Hematopoietic multipotent progenitor cell treated with erythropoietin and hydrocortisone succinate and interleukin-3 and kit ligand, for 15 days (in vitro differentiated cells): ENCODE measurements around the gene PDZD7.
A peak's percentile ranks its signal among the peaks of the same experiment; 100 is the strongest.

Experiments
- DNase-seq: peaks from one replicate; pipeline ENCODE4 v3.0.0-alpha.2; 2015; ENCODE audit warnings: low spot score

The PDZD7 gene

GRCh38 chr10:101031128-101031795, at the start of gene PDZD7, which contains the start of gene SFXN3:
Gene PDZD7 (minus strand): TSS chr10:101031129. CDS start chr10:101030219, 910 bp downstream.
Gene SFXN3 (plus strand): TSS chr10:101031234. CDS start chr10:101034695, 3,461 bp downstream.
- DNase-seq, result peak; percentile 95

GRCh38 chr10:101079874-101080273, 48.9 kb upstream of the PDZD7 start:
- no peak for DNase-seq

GRCh38 chr10:101076630-101077029, 45.7 kb upstream of the PDZD7 start:
- DNase-seq, result no peak

- DNase-seq, result no peak
Measured at GRCh38 chr10:101075775-101076174, 44.8 kb upstream of the PDZD7 start.

GRCh38 chr10:101073631-101074030, 42.7 kb upstream of the PDZD7 start:
- DNase-seq, result no peak

- no peak for DNase-seq
Measured at GRCh38 chr10:101072923-101073322, 42.0 kb upstream of the PDZD7 start.

GRCh38 chr10:101071885-101072433, 41.0 kb upstream of the PDZD7 start:
- no peak for DNase-seq

- no peak for DNase-seq
Measured at GRCh38 chr10:101071267-101071884, 40.4 kb upstream of the PDZD7 start.

GRCh38 chr10:101070098-101070497, 39.2 kb upstream of the PDZD7 start:
- DNase-seq, result no peak

- DNase-seq, result no peak
Measured at GRCh38 chr10:101069441-101069840, 38.5 kb upstream of the PDZD7 start.

GRCh38 chr10:101067356-101068083, 36.6 kb upstream of the PDZD7 start:
- DNase-seq, result peak; percentile 84

GRCh38 chr10:101066896-101067355, 36.0 kb upstream of the PDZD7 start:
- peak; percentile 7 for DNase-seq

GRCh38 chr10:101066146-101066895, 35.4 kb upstream of the PDZD7 start:
- DNase-seq, result peak; percentile 73

GRCh38 chr10:101065481-101066145, 34.7 kb upstream of the PDZD7 start:
- peak; percentile 18 for DNase-seq

- DNase-seq, result no peak
Measured at GRCh38 chr10:101064415-101065030, 33.6 kb upstream of the PDZD7 start.

GRCh38 chr10:101063548-101064414, 32.9 kb upstream of the PDZD7 start:
- DNase-seq, result peak; percentile 9

GRCh38 chr10:101063050-101063525, 32.2 kb upstream of the PDZD7 start:
- DNase-seq, result peak; percentile 75

- peak; percentile 66 for DNase-seq
Measured at GRCh38 chr10:101062232-101063049, 31.5 kb upstream of the PDZD7 start.
